HepG2 (cell line): Measurements from ENCODE around the gene MZF1. TPM values are rescaled to one million over a fixed set of nuclear protein-coding genes. Genes with fewer than 3 reads are reported as not detected.
A peak's percentile ranks its signal among the peaks of the same experiment; 100 is the strongest.

Experiments
- CSRNP2 ChIP-seq: sonication (generic); formaldehyde crosslinking; conservative IDR thresholded peaks from 2 replicates; pipeline ENCODE4 v1.8.0; 2022; ENCODE audit warnings: low read depth, missing genetic modification reagents
- FOXA1 ChIP-seq, 2 experiments: fragments of 450-650 bp in 1 of 2; sonication (generic) in 1 of 2; formaldehyde crosslinking in 1 of 2; IDR thresholded peaks; 2 replicates each; pipeline versions ENCODE4 v1.4.0 to v1.6.1; 2016 to 2020; ENCODE audit warnings: missing genetic modification reagents in 1 of 2
- NCOA5 ChIP-seq: sonication (generic); formaldehyde crosslinking; IDR thresholded peaks from 2 replicates; pipeline ENCODE4 v1.4.0; 2020; ENCODE audit warnings: missing genetic modification reagents
- STAG1 ChIP-seq: sonication (generic); formaldehyde crosslinking; IDR thresholded peaks from 2 replicates; pipeline ENCODE4 v1.4.0; 2020; ENCODE audit warnings: missing genetic modification reagents
- ZKSCAN1 ChIP-seq: fragments of 150-350 bp; IDR thresholded peaks from 2 replicates; pipeline ENCODE4 v1.6.1; 2014; ENCODE audit warnings: low read length
- ZNF235 ChIP-seq: sonication (generic); formaldehyde crosslinking; IDR thresholded peaks from 2 replicates; pipeline ENCODE4 v1.8.1; 2023; ENCODE audit warnings: mild to moderate bottlenecking, missing genetic modification reagents, borderline replicate concordance
- ZNF329 ChIP-seq: sonication (generic); formaldehyde crosslinking; IDR thresholded peaks from 2 replicates; pipeline ENCODE4 v1.9.0; 2021; ENCODE audit warnings: low read depth, mild to moderate bottlenecking, missing genetic modification reagents
- ZNF343 ChIP-seq: sonication (generic); formaldehyde crosslinking; IDR thresholded peaks from 2 replicates; pipeline ENCODE4 v1.4.0; 2020; ENCODE audit warnings: mild to moderate bottlenecking, missing genetic modification reagents
- ZNF407 ChIP-seq: sonication (generic); formaldehyde crosslinking; IDR thresholded peaks from one replicate; pipeline ENCODE4 v1.5.1; 2020; ENCODE audit warnings: mild to moderate bottlenecking, missing genetic modification reagents; ENCODE audit errors: not compliant biosample characterization
- ZNF530 ChIP-seq: sonication (generic); formaldehyde crosslinking; IDR thresholded peaks from 2 replicates; pipeline ENCODE4 v1.5.0; 2020; ENCODE audit warnings: low read depth, mild to moderate bottlenecking, missing genetic modification reagents
- ZNF710 ChIP-seq: sonication (generic); formaldehyde crosslinking; IDR thresholded peaks from 2 replicates; pipeline ENCODE4 v1.5.0; 2020; ENCODE audit warnings: mild to moderate bottlenecking, missing genetic modification reagents, borderline replicate concordance
- ZNF713 ChIP-seq: sonication (generic); formaldehyde crosslinking; IDR thresholded peaks from 2 replicates; pipeline ENCODE4 v1.4.0; 2020; ENCODE audit warnings: mild to moderate bottlenecking, missing genetic modification reagents
- polyA plus RNA-seq, 8 experiments: library from polyadenylated mRNA; depleted of rRNA in 3 of 8; stranded (reverse) in 7 of 8; unstranded in 1 of 8; fragments of >200 nt; fragmentation: Illumina TruSeq in 4 of 8; extraction: Trizol in 4 of 8; gene quantifications; 2 replicates each; pipeline versions ENCODE4 v1.2.1 to v1.2.3, GENCODE V29; 2011 to 2016; ENCODE audit warnings: low read depth in 4 of 8, missing spikeins in 1 of 8, mixed read lengths in 1 of 8; ENCODE audit not compliant: insufficient read depth in 1 of 8
- total RNA-seq, 5 experiments: library from RNA; depleted of rRNA; stranded (reverse); fragments of >200 nt; fragmentation: Illumina TruSeq; extraction: Trizol; gene quantifications; 2 replicates each; pipeline ENCODE4 v1.2.3, GENCODE V29; 2016; ENCODE audit warnings: low read depth in 1 of 5

The MZF1 gene
- total and polyA plus RNA-seq, 2 of the 13 experiments (the other 11 are each of a cell fraction or from before 2014, with no cell fraction given): 3.1 to 8.1 TPM

GRCh38 chr19:58513694-58514563, 59.2 kb downstream of the MZF1 start (continued):
- no peak for TF ChIP-seq ZNF407 (CRISPR knock-in tag)
- peak; percentile 80; the same call in 1 of the 2 replicates for TF ChIP-seq ZNF343 (CRISPR knock-in tag)
- TF ChIP-seq ZNF235 (CRISPR knock-in tag): peak; percentile 84; the same call in 1 of the 2 replicates
- TF ChIP-seq ZNF530 (CRISPR knock-in tag): no peak
- TF ChIP-seq FOXA1 (IDR thresholded peaks at IDR 0.05): no peak
- TF ChIP-seq FOXA1 (CRISPR knock-in tag; IDR thresholded peaks at IDR 0.05): peak; percentile 30; the same call in 1 of the 2 replicates
- no peak for TF ChIP-seq NCOA5 (CRISPR knock-in tag)
- no peak for TF ChIP-seq CSRNP2
- TF ChIP-seq ZKSCAN1: no peak
- no peak; the same call in 1 of the 2 replicates for TF ChIP-seq ZNF329
- TF ChIP-seq ZNF713 (CRISPR knock-in tag): no peak; the same call in 1 of the 2 replicates
- TF ChIP-seq ZNF710 (CRISPR knock-in tag): peak; percentile 64
- TF ChIP-seq STAG1 (CRISPR knock-in tag): peak; percentile 79
